Adrenal gland (tissue), 12 donors: ENCODE data around the gene SEH1L. TPM values are rescaled to one million over a fixed set of nuclear protein-coding genes. Genes with fewer than 3 reads are reported as not detected.

Experiments used
- DNase-seq, 7 donors: peaks; one replicate each; pipeline ENCODE4 v3.0.0-alpha.2; 2019 to 2020
- H3K27ac ChIP-seq, 5 donors: fragments of 200-600 bp; sonication (generic) in 4 of 5; 1 replicate in 3 of 5; 2 replicates in 2 of 5; pipeline versions ENCODE4 v1.5.1 to v1.8.0; 2016 to 2020; ENCODE audit warnings: mild to moderate bottlenecking in 1 of 5
- H3K27me3 ChIP-seq: fragments of 200-600 bp; 2 replicates; pipeline ENCODE4 v1.8.0; 2021
- H3K36me3 ChIP-seq, 2 donors: fragments of 200-600 bp; replicated peaks in 1 of 2; 1 replicate in 1 of 2; 2 replicates in 1 of 2; pipeline versions ENCODE4 v1.5.1 to v1.8.0; 2018 to 2022
- H3K4me1 ChIP-seq, 2 donors: fragments of 200-600 bp; replicated peaks in 1 of 2; 1 replicate in 1 of 2; 2 replicates in 1 of 2; pipeline versions ENCODE4 v1.5.1 to v1.8.0; 2018 to 2021
- H3K4me3 ChIP-seq, 4 donors: fragments of 200-600 bp; sonication (generic) in 3 of 4; one replicate each; pipeline ENCODE4 v1.5.1; 2016 to 2018
- H3K9me3 ChIP-seq, 3 donors: fragments of 200-600 bp; sonication (generic) in 1 of 3; replicated peaks in 1 of 3; 1 replicate in 2 of 3; 2 replicates in 1 of 3; pipeline versions ENCODE4 v1.5.1 to v1.8.0; 2016 to 2021
- POLR2A ChIP-seq, 2 donors: fragments of 450-650 bp; IDR thresholded peaks; one replicate each; pipeline ENCODE4 v1.6.1; 2017; ENCODE audit warnings: antibody characterized with exemption in 2 of 2, mild to moderate bottlenecking in 2 of 2, moderate library complexity in 1 of 2
- WGBS, 4 donors: extraction: QIAGEN DNeasy Blood & Tissue Kit in 2 of 4; methylation state at CpG; one replicate each; pipeline versions ENCODE4 v1.1.5 to v1.1.7; 2013 to 2017; 5-methylcytosine and 5-hydroxymethylcytosine counted together
- intact Hi-C, 2 donors: fragments of 100-400 bp; cut with DNase I; formaldehyde crosslinking; loops; one replicate each; pipeline versions ENCODE4 v1.14.1 to v1.15.0; 2022 to 2023
- polyA plus RNA-seq, 3 donors: library from polyadenylated mRNA; stranded (reverse); fragments of 200-250 nt in 2 of 3; fragments of 350-450 nt in 1 of 3; fragmentation: Illumina TruSeq in 1 of 3; extraction: RNeasy Lipid Tissue Mini Kit (QIAGEN cat#74804) in 1 of 3; gene quantifications; one replicate each; pipeline ENCODE4 v1.2.3, GENCODE V29; 2013 to 2014
- total RNA-seq, 9 donors: library from RNA; depleted of rRNA in 4 of 9; stranded (reverse); fragments of >200 nt in 4 of 9; fragments of 120-200 nt in 1 of 9; fragmentation: NEBNext Ultra II Directional in 1 of 9; extraction: Animal tissue kit (Norgen Biotek cat#: 25700) in 1 of 9; gene quantifications; one replicate each; pipeline versions ENCODE4 v1.1.0 to v1.2.4, GENCODE V29; 2013 to 2023
- TF ChIP-seq, protein P1 (sequence below), 6 experiments: fragments of 450-650 bp in 4 of 6; fragments of 200-600 bp in 2 of 6; sonication (generic) in 1 of 6; IDR thresholded peaks; 1 replicate in 5 of 6; 2 replicates in 1 of 6; pipeline versions ENCODE4 v1.5.1 to v1.8.0; 2016 to 2021; ENCODE audit warnings: antibody characterized with exemption in 6 of 6, mild to moderate bottlenecking in 2 of 6, moderate library complexity in 1 of 6
- donor health status: healthy with polysubstance abuse.
- donor health status: Bipolar disorder and iron deficiency.
- donor health status: DM: yes; HTN: yes; CAD: no.
- donor health status: DM: no; HTN: no; CAD: no.
- donor health status: DM: no; HTN: no; CAD: no.
- donor health status: DM: yes; HTN: yes; CAD: no.

SEH1L gene
- total and polyA plus RNA-seq, 12 donors: 6.8 to 44.5 (median 23.7) TPM

- TF ChIP-seq POLR2A (IDR thresholded peaks at IDR 0.05): no peak
- TF ChIP-seq, protein P1, sequence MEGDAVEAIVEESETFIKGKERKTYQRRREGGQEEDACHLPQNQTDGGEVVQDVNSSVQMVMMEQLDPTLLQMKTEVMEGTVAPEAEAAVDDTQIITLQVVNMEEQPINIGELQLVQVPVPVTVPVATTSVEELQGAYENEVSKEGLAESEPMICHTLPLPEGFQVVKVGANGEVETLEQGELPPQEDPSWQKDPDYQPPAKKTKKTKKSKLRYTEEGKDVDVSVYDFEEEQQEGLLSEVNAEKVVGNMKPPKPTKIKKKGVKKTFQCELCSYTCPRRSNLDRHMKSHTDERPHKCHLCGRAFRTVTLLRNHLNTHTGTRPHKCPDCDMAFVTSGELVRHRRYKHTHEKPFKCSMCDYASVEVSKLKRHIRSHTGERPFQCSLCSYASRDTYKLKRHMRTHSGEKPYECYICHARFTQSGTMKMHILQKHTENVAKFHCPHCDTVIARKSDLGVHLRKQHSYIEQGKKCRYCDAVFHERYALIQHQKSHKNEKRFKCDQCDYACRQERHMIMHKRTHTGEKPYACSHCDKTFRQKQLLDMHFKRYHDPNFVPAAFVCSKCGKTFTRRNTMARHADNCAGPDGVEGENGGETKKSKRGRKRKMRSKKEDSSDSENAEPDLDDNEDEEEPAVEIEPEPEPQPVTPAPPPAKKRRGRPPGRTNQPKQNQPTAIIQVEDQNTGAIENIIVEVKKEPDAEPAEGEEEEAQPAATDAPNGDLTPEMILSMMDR (IDR thresholded peaks at IDR 0.05): no peak
- H3K4me1 ChIP-seq: no peaks in the 10 kb centered on the region
- no peaks in the 10 kb centered on the region for H3K36me3 ChIP-seq
- no peaks in the 10 kb centered on the region for H3K9me3 ChIP-seq
- H3K4me3 ChIP-seq: no peak overlapping the region
- no peak overlapping the region for H3K27ac ChIP-seq
- intact Hi-C loops: loop anchor here (5.0 kb wide), 2 partner anchors 188 to 203 kb away; no protein-coding TSS in a partner anchor
- no peak for DNase-seq
- no peaks in the 10 kb centered on the region for H3K27me3 ChIP-seq
- 84 to 94% (median 87%) methylated on average over 3 of the region's 3 CpGs for WGBS, 4 donors
Measured at GRCh38 chr18:12930376-12930775, 17.4 kb upstream of the SEH1L start.

- DNase-seq: no peak
- H3K27me3 ChIP-seq: no peaks in the 10 kb centered on the region
- intact Hi-C loops: loop anchor here (5.0 kb wide), 2 partner anchors 189 to 204 kb away; no protein-coding TSS in a partner anchor
- no peaks in the 10 kb centered on the region for H3K36me3 ChIP-seq
- H3K9me3 ChIP-seq: no peaks in the 10 kb centered on the region
- no peak overlapping the region for H3K27ac ChIP-seq
- no peaks in the 10 kb centered on the region for H3K4me1 ChIP-seq
- 81 to 89% (median 86%) methylated on average over 3 of the region's 3 CpGs for WGBS, 4 donors
- H3K4me3 ChIP-seq: no peak overlapping the region
- TF ChIP-seq POLR2A (IDR thresholded peaks at IDR 0.05): no peak
- TF ChIP-seq, protein P1 (IDR thresholded peaks at IDR 0.05): no peak
Measured at GRCh38 chr18:12930908-12931307, 16.9 kb upstream of the SEH1L start.

DNA sequence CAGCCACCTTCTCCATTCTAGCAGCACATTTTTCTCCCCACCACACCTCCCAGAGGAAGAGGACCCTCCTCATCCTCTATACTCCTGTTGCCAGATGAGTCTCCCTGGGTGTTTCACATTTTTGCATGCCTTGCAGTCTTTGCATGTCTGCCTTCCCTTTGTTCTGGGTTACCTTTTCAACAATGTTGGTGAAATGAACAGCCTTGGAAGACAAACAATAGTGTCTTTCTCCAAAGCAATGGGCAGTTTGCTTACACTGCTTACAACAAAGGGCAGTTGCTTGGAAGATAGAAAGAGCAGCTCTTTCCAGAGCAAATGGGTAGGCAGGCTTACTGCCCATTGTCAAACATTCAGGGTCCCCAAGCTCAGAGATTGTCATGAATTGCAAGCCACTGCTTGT, 14.5 kb upstream of the SEH1L start:
- H3K9me3 ChIP-seq: no peaks in the 10 kb centered on the region
- H3K4me3 ChIP-seq: no peak overlapping the region
- no peaks in the 10 kb centered on the region for H3K4me1 ChIP-seq
- TF ChIP-seq POLR2A (IDR thresholded peaks at IDR 0.05): no peak
- TF ChIP-seq, protein P1 (IDR thresholded peaks at IDR 0.05): no peak
- H3K36me3 ChIP-seq: no peaks in the 10 kb centered on the region
- no peaks in the 10 kb centered on the region for H3K27me3 ChIP-seq
- H3K27ac ChIP-seq: no peak overlapping the region
- no peak for DNase-seq
- intact Hi-C loops: loop anchor here (5.0 kb wide), 2 partner anchors 191 to 206 kb away; no protein-coding TSS in a partner anchor

DNA sequence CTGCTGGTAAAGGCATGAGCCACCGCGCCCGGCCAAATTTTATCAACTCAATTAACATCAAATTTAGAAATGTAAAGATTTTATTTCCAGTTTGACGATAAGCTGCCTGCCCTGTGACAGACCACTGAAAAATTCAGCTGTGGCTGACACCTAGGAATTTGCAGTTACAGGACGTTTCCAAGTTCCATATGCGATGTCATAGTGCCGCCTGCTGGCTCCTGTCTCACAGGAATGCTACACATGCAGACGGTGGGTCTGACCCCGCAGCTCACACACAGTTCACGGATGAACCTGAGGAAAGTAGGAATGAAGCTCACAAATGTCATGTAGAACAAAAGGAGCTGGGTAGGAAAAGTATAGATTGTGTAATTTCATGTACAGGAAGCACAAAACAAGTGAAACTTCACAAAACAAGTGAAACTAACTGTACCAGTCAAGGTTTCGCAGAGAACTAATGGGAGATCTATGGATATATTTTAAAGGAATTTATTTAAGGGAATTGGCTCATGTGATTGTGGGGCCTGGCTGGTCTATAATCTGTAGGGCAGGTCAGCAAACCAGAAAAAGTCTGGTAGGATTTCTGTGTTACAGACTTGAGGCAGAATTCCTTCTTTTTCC, 13.2 kb upstream of the SEH1L start:
- H3K36me3 ChIP-seq: no peaks in the 10 kb centered on the region
- no peaks in the 10 kb centered on the region for H3K27me3 ChIP-seq
- H3K27ac ChIP-seq: no peak overlapping the region
- peak; percentile 77 to 93 (median 86) for DNase-seq
- H3K9me3 ChIP-seq: no peaks in the 10 kb centered on the region
- 19 to 37% (median 22%) methylated on average over 8 to 11 of the region's 11 CpGs for WGBS, 4 donors
- H3K4me3 ChIP-seq: no peak overlapping the region
- no peak for TF ChIP-seq POLR2A (IDR thresholded peaks at IDR 0.05)
- TF ChIP-seq, protein P1 (IDR thresholded peaks at IDR 0.05): peak; percentile 76 to 98 (median 96)
- H3K4me1 ChIP-seq: no peaks in the 10 kb centered on the region
- intact Hi-C loops: loop anchor here (5.0 kb wide), 3 partner anchors 37 to 207 kb away; no protein-coding TSS in a partner anchor
